GM18502 (cell line): ENCODE results near the gene NISCH.

ENCODE experiments used
- ATAC-seq: cut with Tn5 transposase; IDR thresholded peaks from one replicate; pipeline ENCODE4 v1.9.1; 2021; ENCODE audit warnings: mild to moderate bottlenecking; ENCODE audit not compliant: unreplicated experiment, poor library complexity

NISCH gene

GRCh38 chr3:52446631-52447511, 8.5 kb upstream of the NISCH start:
- ATAC-seq, result no peak

- no peak for ATAC-seq
Measured at GRCh38 chr3:52447512-52448355, 7.7 kb upstream of the NISCH start.

- ATAC-seq, result no peak
Measured at GRCh38 chr3:52450489-52451236, 4.7 kb upstream of the NISCH start.

GRCh38 chr3:52451237-52452083, 3.9 kb upstream of the NISCH start:
- ATAC-seq, result no peak

DNA sequence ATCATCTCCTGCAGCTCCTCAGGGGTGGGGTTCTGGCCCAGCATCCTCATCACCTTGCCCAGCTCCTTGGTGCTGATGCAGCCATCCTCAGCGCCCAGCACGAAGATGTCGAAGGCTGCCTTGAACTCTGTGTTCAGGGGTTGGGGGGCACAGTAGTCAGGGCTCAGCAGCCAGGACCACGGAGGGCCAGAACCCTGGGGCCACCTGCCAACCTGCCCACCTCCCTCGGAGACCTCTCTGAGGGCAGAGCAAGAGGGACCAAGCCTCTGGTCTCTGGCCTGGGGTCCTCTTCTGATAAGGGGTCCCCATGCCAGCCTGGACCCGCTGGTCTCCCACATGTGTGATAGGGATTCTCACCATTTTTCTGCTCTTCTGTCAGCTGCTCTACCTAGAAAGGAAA, 3.3 kb upstream of the NISCH start:
- ATAC-seq, result no peak

DNA sequence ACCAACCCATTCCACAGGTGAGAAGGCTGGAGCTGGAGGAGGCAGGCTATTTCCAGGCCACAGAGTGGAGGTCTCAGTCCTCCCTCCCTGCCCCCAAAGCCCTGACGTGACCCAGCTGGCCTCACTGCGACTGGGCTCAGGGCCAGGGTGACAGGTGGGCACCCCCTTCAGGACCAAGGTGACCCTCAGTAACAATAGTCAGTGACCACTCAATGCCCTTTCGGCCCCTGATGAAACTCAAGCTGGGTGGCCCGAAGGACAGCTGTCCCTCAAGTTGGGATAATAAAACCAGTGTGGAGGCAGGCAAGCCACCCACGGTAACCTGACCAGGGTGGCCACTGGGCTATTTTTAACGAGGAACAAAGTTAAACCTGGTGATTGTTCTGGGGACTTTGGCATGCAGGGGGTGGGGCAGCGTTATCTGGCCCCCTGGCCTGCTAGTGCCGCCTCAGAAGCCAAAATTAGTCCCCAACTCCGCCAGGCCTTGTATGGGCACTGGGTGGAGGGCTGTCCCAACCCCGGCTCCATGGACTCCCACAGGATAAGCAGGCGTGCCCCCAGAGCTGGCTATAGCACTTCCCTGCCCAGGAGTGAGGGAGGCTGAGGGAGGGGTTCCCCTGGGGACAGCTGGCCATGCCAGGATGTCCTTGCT, 2.7 kb upstream of the NISCH start:
- ATAC-seq, result no peak

GRCh38 chr3:52453496-52454249, 1.7 kb upstream of the NISCH start, which contains the start of gene TNNC1:
Gene TNNC1, minus strand, starts transcription at chr3:52454041. Its CDS starts 26 bp downstream, at chr3:52454015.
- ATAC-seq, result no peak

GRCh38 chr3:52454250-52454937, 1.0 kb upstream of the NISCH start:
- no peak for ATAC-seq

- ATAC-seq, result no peak
Measured at GRCh38 chr3:52454938-52455282, 494 bp upstream of the NISCH start.

- ATAC-seq, result no peak
Measured at GRCh38 chr3:52456169-52456799, 880 bp downstream of the NISCH start.

DNA sequence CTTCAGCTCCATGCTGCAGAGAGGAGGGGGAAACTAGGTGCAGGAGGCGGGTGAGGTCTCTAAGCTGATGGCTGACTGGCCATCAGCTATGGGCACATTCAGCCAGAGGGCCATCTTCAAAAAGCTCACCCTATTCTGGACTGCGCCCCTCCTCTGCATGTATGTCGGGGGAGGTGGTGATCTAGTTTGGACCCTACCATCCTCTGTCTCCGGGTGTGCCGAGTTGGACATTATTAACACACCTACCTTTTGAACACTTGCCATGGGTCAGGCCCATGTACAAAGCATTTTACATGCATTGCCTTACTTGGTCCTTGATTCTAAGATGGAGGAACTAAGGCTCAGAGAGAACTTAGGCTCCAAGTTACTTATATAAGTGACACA, 1.4 kb downstream of the NISCH start:
- ATAC-seq, result no peak

GRCh38 chr3:52458031-52458760, 2.8 kb downstream of the NISCH start:
- no peak for ATAC-seq

- no peak for ATAC-seq
Measured at GRCh38 chr3:52458770-52459545, 3.6 kb downstream of the NISCH start.

DNA sequence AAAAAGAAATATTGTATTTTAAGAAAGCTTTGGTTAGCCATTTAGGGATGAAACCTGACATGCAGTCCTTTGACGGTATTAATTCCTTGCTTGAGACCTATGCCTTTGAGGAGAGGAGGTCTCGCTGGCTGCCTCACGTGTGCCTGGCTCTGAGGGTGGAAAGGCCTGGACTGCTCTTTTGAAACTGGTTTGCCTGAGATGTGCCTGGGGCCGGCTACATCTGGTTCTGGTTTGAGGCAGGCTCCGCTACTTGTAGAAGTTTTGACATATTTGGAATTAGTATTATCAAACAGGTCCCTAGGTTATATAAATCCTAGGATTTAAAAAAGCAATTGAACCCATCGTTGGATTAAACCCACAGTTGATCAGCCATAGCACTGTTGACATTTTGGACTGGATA, 6.5 kb downstream of the NISCH start:
- no peak for ATAC-seq

GRCh38 chr3:52463416-52463815, 8.0 kb downstream of the NISCH start:
- ATAC-seq, result no peak

- ATAC-seq, result no peak
Measured at GRCh38 chr3:52468336-52468735, 12.9 kb downstream of the NISCH start.
